KMS-11 (cell line): ENCODE data around the gene CENPO.

ENCODE experiments used
- H2AFZ ChIP-seq: fragments of 200-600 bp; sonication (generic); 2 replicates; pipeline ENCODE4 v1.6.1; 2016; ENCODE audit warnings: antibody characterized with exemption, mixed run types, low read depth
- H3K27ac ChIP-seq: fragments of 200-600 bp; sonication (generic); 2 replicates; pipeline ENCODE4 v1.6.1; 2016; ENCODE audit warnings: mild to moderate bottlenecking, mixed run types
- H3K27me3 ChIP-seq: fragments of 200-600 bp; sonication (generic); 2 replicates; pipeline ENCODE4 v1.6.1; 2017; ENCODE audit warnings: mild to moderate bottlenecking, low read depth, mixed run types, moderate library complexity; ENCODE audit not compliant: insufficient read depth
- H3K36me3 ChIP-seq: fragments of 200-600 bp; sonication (generic); 2 replicates; pipeline ENCODE4 v1.6.1; 2017; ENCODE audit warnings: mild to moderate bottlenecking, mixed run types; ENCODE audit not compliant: insufficient read depth
- H3K4me1 ChIP-seq: fragments of 200-600 bp; sonication (generic); 2 replicates; pipeline ENCODE4 v1.6.1; 2016; ENCODE audit warnings: mild to moderate bottlenecking, low read depth, mixed run types; ENCODE audit not compliant: poor library complexity, severe bottlenecking
- H3K4me2 ChIP-seq: fragments of 200-600 bp; sonication (generic); 2 replicates; pipeline ENCODE4 v1.7.0; 2016; ENCODE audit warnings: mild to moderate bottlenecking, mixed run types
- H3K4me3 ChIP-seq: fragments of 200-600 bp; sonication (generic); IDR thresholded peaks from 2 replicates; pipeline ENCODE4 v1.6.1; 2017; ENCODE audit warnings: low read depth, low read length, mixed read lengths; ENCODE audit not compliant: insufficient read depth
- H3K79me2 ChIP-seq: fragments of 200-600 bp; sonication (generic); 2 replicates; pipeline ENCODE4 v1.6.1; 2016; ENCODE audit warnings: low read depth, mixed run types; ENCODE audit not compliant: insufficient read depth
- H3K9ac ChIP-seq: fragments of 200-600 bp; sonication (generic); 2 replicates; pipeline ENCODE4 v1.6.1; 2016; ENCODE audit warnings: mild to moderate bottlenecking, mixed run types
- H4K20me1 ChIP-seq: fragments of 200-600 bp; sonication (generic); 2 replicates; pipeline ENCODE4 v1.6.1; 2016; ENCODE audit warnings: mild to moderate bottlenecking, mixed run types; ENCODE audit not compliant: insufficient read depth
- TF ChIP-seq, protein P1 (sequence below): fragments of 200-600 bp; sonication (generic); conservative IDR thresholded peaks from 2 replicates; pipeline ENCODE4 v1.6.1; 2017; ENCODE audit warnings: low read depth, mild to moderate bottlenecking, antibody characterized with exemption, low read length, moderate library complexity, mixed read lengths

Gene CENPO

DNA sequence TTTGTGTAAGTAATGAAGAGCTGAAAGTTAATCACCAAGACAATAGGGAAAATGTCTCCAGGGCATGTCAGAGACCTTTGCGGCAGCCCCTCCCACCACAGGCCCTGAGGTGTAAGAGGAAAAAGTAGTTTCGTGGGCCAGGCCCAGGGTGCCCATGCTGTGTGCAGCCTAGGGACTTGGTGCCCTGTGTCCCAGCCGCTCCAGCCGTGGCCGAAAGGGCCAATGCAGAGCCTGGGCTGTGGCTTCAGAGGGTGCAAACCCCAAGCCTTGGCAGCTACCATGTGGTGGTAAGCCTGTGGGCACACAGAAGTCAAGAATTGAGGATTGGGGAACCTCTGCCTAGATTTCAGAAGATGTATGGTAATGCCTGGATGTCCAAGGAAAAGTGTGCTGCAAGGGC is 52.5 kb downstream of the CENPO start:
- Histone ChIP-seq H3K27me3 (no peaks in the 10 kb centered on the region), H3K4me2 (no peak overlapping the region), H3K79me2 (no peaks in the 10 kb centered on the region), H4K20me1 (no peaks in the 10 kb centered on the region), H3K9ac (no peak overlapping the region), H3K36me3 (no peaks in the 10 kb centered on the region), H2AFZ (no peak overlapping the region), H3K27ac (no peak overlapping the region), H3K4me3 (no peak overlapping the region), H3K4me1 (peaks cover 28% of the 10 kb centered on the region)
- TF ChIP-seq, protein P1, sequence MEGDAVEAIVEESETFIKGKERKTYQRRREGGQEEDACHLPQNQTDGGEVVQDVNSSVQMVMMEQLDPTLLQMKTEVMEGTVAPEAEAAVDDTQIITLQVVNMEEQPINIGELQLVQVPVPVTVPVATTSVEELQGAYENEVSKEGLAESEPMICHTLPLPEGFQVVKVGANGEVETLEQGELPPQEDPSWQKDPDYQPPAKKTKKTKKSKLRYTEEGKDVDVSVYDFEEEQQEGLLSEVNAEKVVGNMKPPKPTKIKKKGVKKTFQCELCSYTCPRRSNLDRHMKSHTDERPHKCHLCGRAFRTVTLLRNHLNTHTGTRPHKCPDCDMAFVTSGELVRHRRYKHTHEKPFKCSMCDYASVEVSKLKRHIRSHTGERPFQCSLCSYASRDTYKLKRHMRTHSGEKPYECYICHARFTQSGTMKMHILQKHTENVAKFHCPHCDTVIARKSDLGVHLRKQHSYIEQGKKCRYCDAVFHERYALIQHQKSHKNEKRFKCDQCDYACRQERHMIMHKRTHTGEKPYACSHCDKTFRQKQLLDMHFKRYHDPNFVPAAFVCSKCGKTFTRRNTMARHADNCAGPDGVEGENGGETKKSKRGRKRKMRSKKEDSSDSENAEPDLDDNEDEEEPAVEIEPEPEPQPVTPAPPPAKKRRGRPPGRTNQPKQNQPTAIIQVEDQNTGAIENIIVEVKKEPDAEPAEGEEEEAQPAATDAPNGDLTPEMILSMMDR = no peak

DNA sequence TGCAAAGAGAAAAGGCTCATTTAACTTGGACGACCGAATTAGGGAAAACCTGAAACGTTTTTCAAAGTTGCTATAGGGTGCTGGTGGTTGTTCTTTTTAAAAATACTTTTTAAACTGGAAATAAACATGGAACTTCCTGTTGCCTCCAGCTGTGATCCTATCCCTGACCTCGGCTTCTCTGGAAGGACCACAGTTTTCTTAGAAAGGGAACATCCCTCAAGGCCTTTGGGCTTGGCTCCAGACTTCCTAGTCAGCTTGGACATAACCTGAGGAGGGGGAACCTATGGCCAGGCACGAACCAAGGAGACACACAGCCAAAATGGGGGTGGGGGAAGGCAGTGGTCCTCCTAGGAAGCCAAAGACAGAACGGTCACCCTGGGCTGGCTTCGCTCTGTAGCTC is 57.7 kb downstream of the CENPO start:
- TF ChIP-seq, protein P1 = no peak
- H3K36me3 ChIP-seq = no peaks in the 10 kb centered on the region
- no peak overlapping the region for H3K27ac ChIP-seq
- peaks cover 28% of the 10 kb centered on the region for H3K4me1 ChIP-seq
- no peaks in the 10 kb centered on the region for H4K20me1 ChIP-seq
- no peak overlapping the region for H2AFZ ChIP-seq
- no peaks in the 10 kb centered on the region for H3K27me3 ChIP-seq
- no peak overlapping the region for H3K9ac ChIP-seq
- no peak overlapping the region for H3K4me3 ChIP-seq
- no peaks in the 10 kb centered on the region for H3K79me2 ChIP-seq
- no peak overlapping the region for H3K4me2 ChIP-seq

DNA sequence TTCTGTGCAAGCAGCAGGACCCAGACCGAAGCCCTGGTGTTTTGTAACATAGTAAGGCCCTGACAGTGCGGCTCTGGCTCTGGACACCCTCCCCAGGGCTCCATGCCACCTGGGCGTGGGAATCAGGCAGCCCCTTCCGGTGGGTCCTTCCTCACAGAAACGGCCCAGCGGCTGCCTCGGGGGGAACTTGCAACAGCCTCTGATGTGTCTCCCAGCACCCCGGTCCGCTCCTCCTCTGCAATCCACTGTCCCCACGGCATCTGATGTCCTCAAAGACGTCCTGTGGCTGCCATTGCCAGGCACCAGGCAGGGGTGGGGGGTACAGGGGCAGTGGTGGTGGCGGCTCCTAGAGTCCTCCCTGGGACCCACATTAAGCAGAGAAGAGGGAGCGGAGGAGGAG is 58.8 kb downstream of the CENPO start:
- no peak overlapping the region for H3K9ac ChIP-seq
- no peak overlapping the region for H3K27ac ChIP-seq
- no peak overlapping the region for H3K4me2 ChIP-seq
- no peak overlapping the region for H2AFZ ChIP-seq
- no peaks in the 10 kb centered on the region for H4K20me1 ChIP-seq
- no peak overlapping the region for H3K4me3 ChIP-seq
- H3K36me3 ChIP-seq = no peaks in the 10 kb centered on the region
- peaks cover 23% of the 10 kb centered on the region for H3K4me1 ChIP-seq
- H3K27me3 ChIP-seq = no peaks in the 10 kb centered on the region
- H3K79me2 ChIP-seq = no peaks in the 10 kb centered on the region
- TF ChIP-seq, protein P1 = no peak

DNA sequence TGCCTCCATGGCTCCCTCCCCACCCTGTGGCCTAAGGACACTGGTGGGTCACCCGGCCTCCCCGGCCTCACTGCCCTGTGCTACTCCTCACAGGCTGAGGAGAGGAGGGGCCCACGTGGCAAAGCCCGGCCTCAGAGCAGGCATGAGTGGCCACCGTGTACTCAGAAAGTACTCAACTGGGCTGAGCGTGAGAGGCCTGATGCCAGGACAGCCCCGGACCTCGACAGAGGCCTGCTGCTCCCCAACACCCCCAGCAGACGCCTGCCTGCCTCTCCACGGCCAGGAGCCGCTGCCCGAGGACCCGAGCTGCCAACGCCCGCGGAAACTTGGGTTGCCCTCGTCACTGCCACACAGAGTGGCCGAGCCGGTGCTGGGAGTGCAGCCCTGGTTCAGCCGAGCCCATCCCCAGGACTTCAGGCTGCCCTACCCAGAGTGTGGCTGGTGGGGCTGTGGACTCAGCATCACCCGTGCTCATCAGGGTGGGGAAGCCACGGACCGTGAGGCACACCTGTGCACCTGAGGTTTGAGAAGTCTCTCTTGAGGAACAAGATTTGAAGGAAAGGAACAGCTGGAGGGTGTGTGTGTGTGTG is 59.3 kb downstream of the CENPO start:
- TF ChIP-seq, protein P1 = no peak
- Histone ChIP-seq H3K9ac (no peak overlapping the region), H3K4me3 (no peak overlapping the region), H3K27me3 (no peaks in the 10 kb centered on the region), H3K79me2 (no peaks in the 10 kb centered on the region), H3K36me3 (no peaks in the 10 kb centered on the region), H3K4me2 (no peak overlapping the region), H3K4me1 (peaks cover 18% of the 10 kb centered on the region), H4K20me1 (no peaks in the 10 kb centered on the region), H2AFZ (no peak overlapping the region), H3K27ac (no peak overlapping the region)
